SK-N-MC (cell line): Measurements from ENCODE around the gene DSC2.

Experiments
- EZH2 ChIP-seq: fragments of 200-600 bp; sonication (generic); IDR thresholded peaks from one replicate; pipeline ENCODE4 v1.6.1; 2017; ENCODE audit warnings: antibody characterized with exemption
- FOXP2 ChIP-seq: optimal IDR thresholded peaks from 2 replicates; pipeline ENCODE3; 2011; ENCODE audit warnings: mild to moderate bottlenecking, moderate library complexity; ENCODE audit not compliant: insufficient read depth; ENCODE audit errors: extremely low read length, control extremely low read depth
- POLR2AphosphoS5 ChIP-seq: IDR thresholded peaks from 2 replicates; pipeline ENCODE4 v1.6.1; 2012; ENCODE audit warnings: mild to moderate bottlenecking, low read depth, low read length, borderline replicate concordance

DNA sequence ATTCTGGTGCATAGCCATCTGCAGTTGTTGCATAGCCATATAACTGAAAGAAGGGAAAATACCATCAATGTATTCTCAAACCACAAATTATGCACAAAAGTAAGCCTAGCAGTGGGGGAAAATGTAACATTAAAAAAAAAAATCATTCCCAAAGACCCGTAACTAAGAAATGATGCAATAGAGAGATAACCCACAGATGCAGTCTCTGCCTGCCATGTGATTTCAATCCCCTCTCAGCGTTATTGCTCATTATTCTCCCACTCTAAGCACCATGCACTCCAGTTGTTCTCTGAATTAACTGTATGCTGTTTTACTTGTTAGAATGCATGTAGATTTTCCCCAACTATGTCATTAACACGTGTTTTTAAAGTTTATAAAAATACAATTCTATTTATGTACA lies 46.4 kb upstream of the DSC2 start:
- TF ChIP-seq EZH2 (no peak), POLR2AphosphoS5 (no peak), FOXP2 (no peak)
